GM18526 (cell line): Measurements from ENCODE around the gene GATA6.

Experiments used
- POLR2A ChIP-seq: IDR thresholded peaks from 3 replicates; pipeline ENCODE4 v1.6.1; 2011; ENCODE audit not compliant: insufficient read length; ENCODE audit errors: extremely low read depth

Gene GATA6

GRCh38 chr18:22230471-22230945 lies 61.1 kb downstream of the GATA6 start:
- no peak for TF ChIP-seq POLR2A

- TF ChIP-seq POLR2A, result no peak
Measured at GRCh38 chr18:22233266-22233665, 63.9 kb downstream of the GATA6 start.

- no peak for TF ChIP-seq POLR2A
Measured at GRCh38 chr18:22238036-22238435, 68.6 kb downstream of the GATA6 start.

DNA sequence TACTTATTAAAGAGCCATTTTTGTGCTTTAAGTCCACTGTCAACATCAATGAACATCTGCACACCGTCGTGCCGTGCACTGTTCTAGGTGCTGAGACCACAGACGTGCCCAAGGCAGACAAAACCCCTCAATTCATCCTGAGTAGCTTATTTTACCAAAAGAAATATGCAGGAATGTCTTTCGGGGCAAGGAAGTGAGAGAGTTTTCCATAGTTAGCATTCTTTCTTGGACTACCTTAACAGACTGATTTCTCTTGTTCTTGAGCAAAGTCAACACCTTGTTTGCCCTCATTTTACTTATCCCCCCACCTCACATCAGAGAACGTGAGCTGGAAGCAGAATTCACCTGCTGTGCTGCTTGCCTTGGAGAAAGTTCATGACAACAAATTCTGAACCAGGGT lies 69.3 kb downstream of the GATA6 start:
- TF ChIP-seq POLR2A, result no peak

- no peak for TF ChIP-seq POLR2A
Measured at GRCh38 chr18:22241921-22242361, 72.6 kb downstream of the GATA6 start.

- TF ChIP-seq POLR2A, result no peak
Measured at GRCh38 chr18:22243513-22243912, 74.1 kb downstream of the GATA6 start.

- TF ChIP-seq POLR2A, result no peak
Measured at GRCh38 chr18:22250026-22250425, 80.6 kb downstream of the GATA6 start.

- no peak for TF ChIP-seq POLR2A
Measured at GRCh38 chr18:22250591-22250996, 81.2 kb downstream of the GATA6 start.
